ENCODE data around the gene C17orf67. TPM values are rescaled to one million over a fixed set of nuclear protein-coding genes. Genes with fewer than 3 reads are reported as not detected.

The C17orf67 gene
- total RNA-seq, 1 donor, result 0.86 TPM

GRCh38 chr17:56779898-56780777, 53.6 kb downstream of the C17orf67 start:
- peak; percentile 65 for DNase-seq (ENCODE audit: low read depth)
- peak; percentile 91 for TF ChIP-seq CTCF (IDR thresholded peaks at IDR 0.05; ENCODE audit: insufficient read depth, low read depth, low read length)

GRCh38 chr17:56779322-56779721, 54.4 kb downstream of the C17orf67 start:
- no peak for TF ChIP-seq CTCF (IDR thresholded peaks at IDR 0.05; ENCODE audit: insufficient read depth, low read depth, low read length)
- no peak overlapping the region for H3K4me3 ChIP-seq (ENCODE audit: low read depth, low read length)
- DNase-seq (ENCODE audit: low read depth), result no peak

More at GRCh38 chr17:56779898-56780777, 53.6 kb downstream of the C17orf67 start:
- peak overlapping the region; percentile 50 for H3K4me3 ChIP-seq (ENCODE audit: low read depth, low read length)

GRCh38 chr17:56778898-56779297, 54.8 kb downstream of the C17orf67 start:
- TF ChIP-seq CTCF (IDR thresholded peaks at IDR 0.05; ENCODE audit: insufficient read depth, low read depth, low read length), result no peak
- no peak for DNase-seq (ENCODE audit: low read depth)
- H3K4me3 ChIP-seq (ENCODE audit: low read depth, low read length), result no peak overlapping the region

- no peak for DNase-seq (ENCODE audit: low read depth)
- no peak for TF ChIP-seq CTCF (IDR thresholded peaks at IDR 0.05; ENCODE audit: insufficient read depth, low read depth, low read length)
Observed at GRCh38 chr17:56777859-56778258, 55.9 kb downstream of the C17orf67 start.

GRCh38 chr17:56774650-56775049, 59.1 kb downstream of the C17orf67 start:
- no peak for TF ChIP-seq CTCF (IDR thresholded peaks at IDR 0.05; ENCODE audit: insufficient read depth, low read depth, low read length)
- no peak for DNase-seq (ENCODE audit: low read depth)
- no peak overlapping the region for H3K4me3 ChIP-seq (ENCODE audit: low read depth, low read length)

More at GRCh38 chr17:56777859-56778258, 55.9 kb downstream of the C17orf67 start:
- no peak overlapping the region for H3K4me3 ChIP-seq (ENCODE audit: low read depth, low read length)

- DNase-seq (ENCODE audit: low read depth), result no peak
- no peak for TF ChIP-seq CTCF (IDR thresholded peaks at IDR 0.05; ENCODE audit: insufficient read depth, low read depth, low read length)
Observed at GRCh38 chr17:56773124-56773523, 60.6 kb downstream of the C17orf67 start.

More at GRCh38 chr17:56773124-56773523, 60.6 kb downstream of the C17orf67 start:
- H3K4me3 ChIP-seq (ENCODE audit: low read depth, low read length), result no peak overlapping the region

Measured in fibroblast of villous mesenchyme (primary cell).